Measurements from ENCODE around the gene DAGLA.
A peak's percentile ranks its signal among the peaks of the same experiment; 100 is the strongest.

- TF ChIP-seq CTCF (IDR thresholded peaks at IDR 0.05) (peak; percentile 97 to 98 (median 98)), POLR2A (IDR thresholded peaks at IDR 0.05) (no peak), POLR2AphosphoS5 (IDR thresholded peaks at IDR 0.05) (peak in 1 of 2 donors; percentile 10)
These were observed 53.2 kb downstream of the DAGLA start for GRCh38 chr11:61733120-61733978.
